CD4-positive, CD25-positive, alpha-beta regulatory T cell (primary cell): ENCODE data around the gene FZD10. TPM values are rescaled to one million over a fixed set of nuclear protein-coding genes. Genes with fewer than 3 reads are reported as not detected.

Source experiments
- ATAC-seq, 2 donors: fragments of 150-1000 bp; cut with Tn5 transposase; one replicate each; pipeline ENCODE4 v1.10.0; 2021; ENCODE audit warnings: low read depth in 2 of 2, moderate number of reproducible peaks in 2 of 2, moderate library complexity in 1 of 2
- DNase-seq, 3 donors: peaks; one replicate each; pipeline versions ENCODE4 v3.0.0 to v3.0.0-alpha.2; 2012 to 2022; ENCODE audit warnings: mixed read lengths in 1 of 3
- H3K27ac ChIP-seq: one replicate; pipeline ENCODE4 v1.7.0; 2013; ENCODE audit warnings: mild to moderate bottlenecking, low read length; ENCODE audit not compliant: insufficient read depth, poor library complexity, severe bottlenecking
- H3K27me3 ChIP-seq: one replicate; pipeline ENCODE4 v1.7.0; 2013; ENCODE audit warnings: low read length; ENCODE audit not compliant: control insufficient read depth, insufficient read depth
- H3K36me3 ChIP-seq: one replicate; pipeline ENCODE4 v1.7.0; 2013; ENCODE audit warnings: mild to moderate bottlenecking, low read length, moderate library complexity; ENCODE audit not compliant: control insufficient read depth, insufficient read depth
- H3K4me1 ChIP-seq: 2 replicates; pipeline ENCODE4 v1.7.0; 2013; ENCODE audit warnings: mild to moderate bottlenecking, low read length; ENCODE audit not compliant: insufficient read depth, control insufficient read depth, poor library complexity, severe bottlenecking
- H3K4me3 ChIP-seq: one replicate; pipeline ENCODE4 v1.7.0; 2013; ENCODE audit warnings: low read depth, mild to moderate bottlenecking, low read length, moderate library complexity
- H3K9me3 ChIP-seq, 2 experiments: 1 replicate in 1 of 2; 2 replicates in 1 of 2; pipeline ENCODE4 v1.7.0; 2013; ENCODE audit warnings: low read length in 2 of 2, mild to moderate bottlenecking in 1 of 2, moderate library complexity in 1 of 2; ENCODE audit not compliant: control insufficient read depth in 2 of 2
- H3K27ac Mint-ChIP-seq, 3 donors: one replicate each; pipeline ENCODE4 v1.8.0; 2020 to 2022; ENCODE audit warnings: mild to moderate bottlenecking in 3 of 3, mixed read lengths in 3 of 3, moderate library complexity in 2 of 3
- H3K27me3 Mint-ChIP-seq: one replicate; pipeline ENCODE4 v1.8.0; 2022; ENCODE audit warnings: mild to moderate bottlenecking, mixed read lengths
- H3K36me3 Mint-ChIP-seq: one replicate; pipeline ENCODE4 v1.8.0; 2020; ENCODE audit warnings: mixed read lengths
- H3K4me1 Mint-ChIP-seq, 4 donors: one replicate each; pipeline ENCODE4 v1.8.0; 2020 to 2022; ENCODE audit warnings: mixed read lengths in 4 of 4, mild to moderate bottlenecking in 1 of 4
- H3K4me3 Mint-ChIP-seq, 4 donors: one replicate each; pipeline ENCODE4 v1.8.0; 2020 to 2022; ENCODE audit warnings: mild to moderate bottlenecking in 4 of 4, mixed read lengths in 4 of 4, moderate library complexity in 3 of 4
- H3K9me3 Mint-ChIP-seq, 7 donors: one replicate each; pipeline ENCODE4 v1.8.0; 2020 to 2022; ENCODE audit warnings: mixed read lengths in 7 of 7, mild to moderate bottlenecking in 3 of 7, moderate library complexity in 2 of 7
- polyA plus RNA-seq, 4 donors: library from polyadenylated mRNA; unstranded; fragments of 300-500 nt; fragmentation: Illumina TruSeq; gene quantifications; one replicate each; pipeline ENCODE4 v1.2.3, GENCODE V29; 2021
- total RNA-seq: library from RNA; stranded (reverse); gene quantifications from one replicate; pipeline ENCODE4 v1.2.3, GENCODE V29; 2022

Gene FZD10
- total and polyA plus RNA-seq, 5 donors from 2014 or later: not detected

- H3K27ac Mint-ChIP-seq: no peak overlapping the region
- H3K36me3 Mint-ChIP-seq: no peaks in the 10 kb centered on the region
- H3K4me3 ChIP-seq: no peak overlapping the region
- H3K27ac ChIP-seq: no peak overlapping the region
- no peaks in the 10 kb centered on the region for H3K4me1 Mint-ChIP-seq
- H3K9me3 ChIP-seq: no peaks in the 10 kb centered on the region
- no peaks in the 10 kb centered on the region for H3K36me3 ChIP-seq
- peaks cover 4% of the 10 kb centered on the region for H3K27me3 Mint-ChIP-seq
- H3K4me1 ChIP-seq: no peaks in the 10 kb centered on the region
- no peak for DNase-seq
- peaks cover 0 to 4% (median 0%) of the 10 kb centered on the region in 7 donors for H3K9me3 Mint-ChIP-seq
- no peaks in the 10 kb centered on the region for H3K27me3 ChIP-seq
- ATAC-seq: no peak
- no peak overlapping the region for H3K4me3 Mint-ChIP-seq
Observed at GRCh38 chr12:130141901-130142683, 20.2 kb upstream of the FZD10 start.

GRCh38 chr12:130142736-130143135 lies 19.5 kb upstream of the FZD10 start:
- no peak overlapping the region for H3K27ac Mint-ChIP-seq
- H3K4me1 ChIP-seq: no peaks in the 10 kb centered on the region
- H3K9me3 ChIP-seq: no peaks in the 10 kb centered on the region
- no peaks in the 10 kb centered on the region for H3K27me3 ChIP-seq
- H3K4me3 ChIP-seq: no peak overlapping the region
- no peaks in the 10 kb centered on the region for H3K36me3 ChIP-seq
- ATAC-seq (no peak), DNase-seq (no peak)
- no peaks in the 10 kb centered on the region for H3K36me3 Mint-ChIP-seq
- H3K27ac ChIP-seq: no peak overlapping the region
- H3K4me3 Mint-ChIP-seq: no peak overlapping the region
- peaks cover 0 to 4% (median 0%) of the 10 kb centered on the region in 7 donors for H3K9me3 Mint-ChIP-seq
- no peaks in the 10 kb centered on the region for H3K4me1 Mint-ChIP-seq
- peaks cover 4% of the 10 kb centered on the region for H3K27me3 Mint-ChIP-seq

- Mint-ChIP-seq H3K9me3 (peaks cover 0 to 4% (median 0%) of the 10 kb centered on the region in 7 donors), H3K4me3 (no peak overlapping the region), H3K36me3 (no peaks in the 10 kb centered on the region), H3K27me3 (peaks cover 4% of the 10 kb centered on the region), H3K27ac (no peak overlapping the region), H3K4me1 (no peaks in the 10 kb centered on the region)
- ATAC-seq (no peak), DNase-seq (no peak)
- H3K9me3 ChIP-seq: no peaks in the 10 kb centered on the region
- no peaks in the 10 kb centered on the region for H3K4me1 ChIP-seq
- H3K27ac ChIP-seq: no peak overlapping the region
- no peaks in the 10 kb centered on the region for H3K36me3 ChIP-seq
- no peak overlapping the region for H3K4me3 ChIP-seq
- no peaks in the 10 kb centered on the region for H3K27me3 ChIP-seq
Observed at GRCh38 chr12:130143136-130143535, 19.1 kb upstream of the FZD10 start.

DNA sequence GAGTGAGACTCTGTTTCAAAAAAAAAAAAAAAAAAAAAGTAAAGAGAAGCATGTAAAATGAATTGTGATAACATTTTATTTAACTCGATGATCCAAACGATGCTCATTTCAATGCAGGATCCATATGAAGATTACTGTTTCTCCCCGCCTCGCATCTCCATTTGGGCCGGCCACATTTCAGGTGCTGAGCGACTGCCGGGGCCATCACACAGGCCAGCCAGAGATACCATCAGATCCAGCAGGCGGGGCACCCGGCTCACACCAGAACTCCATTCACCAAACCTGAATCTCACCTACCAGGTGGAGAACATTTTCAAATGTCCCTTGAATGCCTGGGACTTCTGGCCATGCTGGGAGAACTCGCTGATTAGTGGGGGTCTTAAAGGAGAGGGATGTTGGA lies 18.0 kb upstream of the FZD10 start:
- H3K27me3 ChIP-seq: no peaks in the 10 kb centered on the region
- Mint-ChIP-seq H3K27ac (no peak overlapping the region), H3K36me3 (no peaks in the 10 kb centered on the region), H3K9me3 (peaks cover 0 to 4% (median 0%) of the 10 kb centered on the region in 7 donors), H3K4me3 (no peak overlapping the region), H3K4me1 (no peaks in the 10 kb centered on the region), H3K27me3 (peaks cover 4% of the 10 kb centered on the region)
- no peak overlapping the region for H3K4me3 ChIP-seq
- no peaks in the 10 kb centered on the region for H3K36me3 ChIP-seq
- DNase-seq (no peak), ATAC-seq (no peak)
- H3K4me1 ChIP-seq: no peaks in the 10 kb centered on the region
- H3K27ac ChIP-seq: no peak overlapping the region
- H3K9me3 ChIP-seq: no peaks in the 10 kb centered on the region

DNA sequence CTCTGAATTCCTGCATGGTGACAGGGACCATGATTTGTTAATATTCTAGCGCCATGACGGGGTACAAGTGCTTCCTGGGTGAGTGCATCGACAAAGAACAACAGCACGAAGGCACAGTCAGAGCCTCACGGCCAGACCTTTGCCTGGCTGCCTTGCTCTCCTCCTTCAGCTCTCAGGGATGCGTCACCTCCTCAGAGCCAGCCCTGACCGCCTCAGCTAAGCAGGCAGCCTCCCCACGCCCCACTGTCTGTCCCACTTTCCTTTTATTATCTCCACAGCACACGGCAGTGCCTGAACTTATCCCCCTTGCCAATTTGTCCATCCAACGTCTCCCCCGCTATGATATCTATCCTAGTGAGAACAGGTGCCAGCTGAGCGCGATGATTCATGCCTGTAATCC lies 16.5 kb upstream of the FZD10 start:
- Mint-ChIP-seq H3K4me1 (no peaks in the 10 kb centered on the region), H3K4me3 (no peak overlapping the region), H3K27ac (no peak overlapping the region), H3K9me3 (peaks cover 0 to 4% (median 0%) of the 10 kb centered on the region in 7 donors), H3K36me3 (no peaks in the 10 kb centered on the region), H3K27me3 (peaks cover 4% of the 10 kb centered on the region)
- no peak for DNase-seq
- no peak for ATAC-seq
- no peaks in the 10 kb centered on the region for H3K9me3 ChIP-seq
- H3K27ac ChIP-seq: no peak overlapping the region
- H3K4me3 ChIP-seq: no peak overlapping the region
- H3K36me3 ChIP-seq: no peaks in the 10 kb centered on the region
- H3K27me3 ChIP-seq: no peaks in the 10 kb centered on the region
- H3K4me1 ChIP-seq: no peaks in the 10 kb centered on the region

GRCh38 chr12:130146176-130146931 lies 15.9 kb upstream of the FZD10 start:
- Histone ChIP-seq H3K9me3 (no peaks in the 10 kb centered on the region), H3K4me1 (no peaks in the 10 kb centered on the region), H3K27ac (no peak overlapping the region), H3K4me3 (no peak overlapping the region), H3K36me3 (no peaks in the 10 kb centered on the region), H3K27me3 (no peaks in the 10 kb centered on the region)
- H3K36me3 Mint-ChIP-seq: no peaks in the 10 kb centered on the region
- H3K4me1 Mint-ChIP-seq: no peaks in the 10 kb centered on the region
- H3K9me3 Mint-ChIP-seq: peaks cover 0 to 3% (median 0%) of the 10 kb centered on the region in 7 donors
- ATAC-seq: no peak
- no peak overlapping the region for H3K4me3 Mint-ChIP-seq
- H3K27me3 Mint-ChIP-seq: peaks cover 4% of the 10 kb centered on the region
- no peak for DNase-seq
- H3K27ac Mint-ChIP-seq: no peak overlapping the region

GRCh38 chr12:130147875-130148596 lies 14.2 kb upstream of the FZD10 start:
- H3K36me3 Mint-ChIP-seq: no peaks in the 10 kb centered on the region
- no peaks in the 10 kb centered on the region for H3K4me1 Mint-ChIP-seq
- no peak overlapping the region for H3K4me3 Mint-ChIP-seq
- Histone ChIP-seq H3K27me3 (no peaks in the 10 kb centered on the region), H3K9me3 (no peaks in the 10 kb centered on the region), H3K27ac (no peak overlapping the region), H3K4me3 (no peak overlapping the region), H3K36me3 (no peaks in the 10 kb centered on the region), H3K4me1 (no peaks in the 10 kb centered on the region)
- peaks cover 0 to 2% (median 0%) of the 10 kb centered on the region in 7 donors for H3K9me3 Mint-ChIP-seq
- H3K27me3 Mint-ChIP-seq: peaks cover 4% of the 10 kb centered on the region
- no peak overlapping the region for H3K27ac Mint-ChIP-seq
- DNase-seq (no peak), ATAC-seq (no peak)
